SK-N-SH (cell line): ENCODE results near the gene DPH6.

ENCODE experiments used
- CTCF ChIP-seq: fragments of 200-600 bp; sonication (generic); IDR thresholded peaks from 2 replicates; pipeline ENCODE4 v1.6.1; 2017; ENCODE audit warnings: antibody characterized with exemption, mild to moderate bottlenecking, moderate library complexity
- EP300 ChIP-seq, 2 experiments: IDR thresholded peaks; 2 replicates each; pipeline versions ENCODE4 v1.4.0 to v1.6.1; 2012; ENCODE audit warnings: borderline replicate concordance in 1 of 2, low read depth in 1 of 2, low read length in 1 of 2
- FOXJ3 ChIP-seq: sonication (generic); formaldehyde crosslinking; IDR thresholded peaks from 2 replicates; pipeline ENCODE4 v1.5.1; 2020; ENCODE audit warnings: mild to moderate bottlenecking, missing genetic modification reagents
- NFIC ChIP-seq: IDR thresholded peaks from 2 replicates; pipeline ENCODE4 v1.4.0; 2012; ENCODE audit warnings: borderline replicate concordance
- PBX3 ChIP-seq: IDR thresholded peaks from 2 replicates; pipeline ENCODE4; 2012
- POLR2AphosphoS5 ChIP-seq: IDR thresholded peaks from 2 replicates; pipeline ENCODE4 v1.6.1; 2012; ENCODE audit warnings: low read depth, low read length
- REST ChIP-seq: IDR thresholded peaks from 2 replicates; pipeline ENCODE4 v1.6.1; 2012; ENCODE audit warnings: mild to moderate bottlenecking, low read depth, low read length, moderate library complexity
- TCF12 ChIP-seq: IDR thresholded peaks from 2 replicates; pipeline ENCODE4 v1.4.0; 2012
- TEAD4 ChIP-seq: IDR thresholded peaks from 2 replicates; pipeline ENCODE4 v1.4.0; 2012; ENCODE audit warnings: mild to moderate bottlenecking, borderline replicate concordance; ENCODE audit not compliant: insufficient read depth

- no peak for TF ChIP-seq REST
- no peak for TF ChIP-seq TEAD4
- TF ChIP-seq FOXJ3 (CRISPR knock-in tag) = no peak
- no peak for TF ChIP-seq CTCF
- TF ChIP-seq TCF12 = no peak
- no peak for TF ChIP-seq PBX3
- TF ChIP-seq POLR2AphosphoS5 = no peak
- no peak for TF ChIP-seq NFIC
- TF ChIP-seq EP300 (IDR thresholded peaks at IDR 0.05; ENCODE audit: borderline replicate concordance in 1 of 2, low read depth in 1 of 2, low read length in 1 of 2) = no peak
Observed at GRCh38 chr15:35547775-35548364, 1.9 kb upstream of the DPH6 start.
